Naive B cell (primary cell): Measurements from ENCODE around the gene ECHS1. TPM values are rescaled to one million over a fixed set of nuclear protein-coding genes. Genes with fewer than 3 reads are reported as not detected.
"Not testable (repeated sequence)": the region's sequence is repeated elsewhere in the genome, so short reads cannot be mapped to it uniquely, and the experiment has no call there.

ENCODE experiments used
- ATAC-seq, 2 donors: fragments of 150-1000 bp; cut with Tn5 transposase; 2 replicates each; pipeline ENCODE4 v1.10.0; 2021; ENCODE audit warnings: low read depth in 2 of 2, mild to moderate bottlenecking in 2 of 2, moderate library complexity in 2 of 2
- DNase-seq: peaks from one replicate; pipeline ENCODE4 v3.0.0; 2022
- H3K27ac Mint-ChIP-seq, 6 donors: one replicate each; pipeline ENCODE4 v1.8.0; 2020 to 2022; ENCODE audit warnings: mild to moderate bottlenecking in 6 of 6, mixed read lengths in 6 of 6, moderate library complexity in 5 of 6, inconsistent platforms in 2 of 6
- H3K27me3 Mint-ChIP-seq, 3 donors: one replicate each; pipeline ENCODE4 v1.8.0; 2021 to 2022; ENCODE audit warnings: mixed read lengths in 3 of 3, mild to moderate bottlenecking in 1 of 3
- H3K36me3 Mint-ChIP-seq, 2 donors: one replicate each; pipeline ENCODE4 v1.8.0; 2020 to 2022; ENCODE audit warnings: mixed read lengths in 2 of 2, inconsistent platforms in 1 of 2, mild to moderate bottlenecking in 1 of 2
- H3K4me1 Mint-ChIP-seq, 3 donors: one replicate each; pipeline ENCODE4 v1.8.0; 2020 to 2022; ENCODE audit warnings: mixed read lengths in 3 of 3, inconsistent platforms in 1 of 3, mild to moderate bottlenecking in 1 of 3, moderate library complexity in 1 of 3
- H3K4me3 Mint-ChIP-seq, 8 donors: one replicate each; pipeline ENCODE4 v1.8.0; 2020 to 2022; ENCODE audit warnings: mild to moderate bottlenecking in 8 of 8, mixed read lengths in 8 of 8, moderate library complexity in 8 of 8, inconsistent platforms in 2 of 8
- H3K9me3 Mint-ChIP-seq, 7 donors: one replicate each; pipeline ENCODE4 v1.8.0; 2020 to 2022; ENCODE audit warnings: mixed read lengths in 7 of 7, mild to moderate bottlenecking in 5 of 7, inconsistent platforms in 2 of 7, moderate library complexity in 1 of 7
- polyA plus RNA-seq, 6 donors: library from polyadenylated mRNA; unstranded; fragments of 300-500 nt; fragmentation: Illumina TruSeq; gene quantifications; one replicate each; pipeline ENCODE4 v1.2.3, GENCODE V29; 2021; ENCODE audit warnings: low read depth in 6 of 6

ECHS1 gene
- polyA plus RNA-seq, 6 donors from 2014 or later: 89.3 to 121 (median 110) TPM

- Mint-ChIP-seq H3K36me3 (no peaks in the 10 kb centered on the region), H3K9me3 (no peaks in the 10 kb centered on the region), H3K4me1 (peaks cover 41 to 69% (median 64%) of the 10 kb centered on the region in 3 donors), H3K27me3 (no peaks in the 10 kb centered on the region), H3K27ac (peak overlapping the region; percentile 18 to 95 (median 83)), H3K4me3 (peak overlapping the region; percentile 82 to 95 (median 90))
- no peak for ATAC-seq
- DNase-seq: no peak
Measured at GRCh38 chr10:133393401-133394063, 20.4 kb upstream of the ECHS1 start.

- peak overlapping the region; percentile 82 to 95 (median 90) for H3K4me3 Mint-ChIP-seq
Measured at GRCh38 chr10:133391761-133392518, 18.8 kb upstream of the ECHS1 start.

GRCh38 chr10:133391249-133391635, 18.1 kb upstream of the ECHS1 start:
- Mint-ChIP-seq H3K36me3 (no peaks in the 10 kb centered on the region), H3K9me3 (no peaks in the 10 kb centered on the region), H3K27me3 (no peaks in the 10 kb centered on the region), H3K4me1 (peaks cover 37 to 79% (median 65%) of the 10 kb centered on the region in 3 donors), H3K27ac (peak overlapping the region; percentile 38 to 97 (median 90)), H3K4me3 (peak overlapping the region; percentile 80 to 95 (median 88))
- no peak for ATAC-seq
- DNase-seq: no peak

More at GRCh38 chr10:133391761-133392518, 18.8 kb upstream of the ECHS1 start:
- DNase-seq (peak; percentile 51), ATAC-seq (peak; percentile 9 to 11)
- Mint-ChIP-seq H3K36me3 (no peaks in the 10 kb centered on the region), H3K9me3 (no peaks in the 10 kb centered on the region), H3K27me3 (no peaks in the 10 kb centered on the region), H3K27ac (peak overlapping the region; percentile 78 to 97 (median 90)), H3K4me1 (peaks cover 37 to 74% (median 63%) of the 10 kb centered on the region in 3 donors)

- Mint-ChIP-seq H3K4me3 (peak overlapping the region; percentile 80 to 95 (median 88)), H3K36me3 (no peaks in the 10 kb centered on the region), H3K4me1 (peaks cover 37 to 79% (median 67%) of the 10 kb centered on the region in 3 donors), H3K9me3 (no peaks in the 10 kb centered on the region), H3K27ac (peak overlapping the region; percentile 39 to 97 (median 82)), H3K27me3 (no peaks in the 10 kb centered on the region)
- ATAC-seq (no peak), DNase-seq (no peak)
Measured at GRCh38 chr10:133390597-133391248, 17.6 kb upstream of the ECHS1 start.

- H3K36me3 Mint-ChIP-seq: no peaks in the 10 kb centered on the region
- no peaks in the 10 kb centered on the region for H3K27me3 Mint-ChIP-seq
- peak overlapping the region; percentile 86 to 97 (median 94) for H3K27ac Mint-ChIP-seq
- H3K4me3 Mint-ChIP-seq: peak overlapping the region; percentile 82 to 98 (median 92)
- ATAC-seq: peak; percentile 90 to 92
- H3K9me3 Mint-ChIP-seq: no peaks in the 10 kb centered on the region
- peak; percentile 90 for DNase-seq
- H3K4me1 Mint-ChIP-seq: peaks cover 28 to 73% (median 53%) of the 10 kb centered on the region in 3 donors
Measured at GRCh38 chr10:133388973-133389818, 16.0 kb upstream of the ECHS1 start.

- Mint-ChIP-seq H3K27ac (peak overlapping the region; percentile 86 to 97 (median 94)), H3K27me3 (no peaks in the 10 kb centered on the region), H3K9me3 (no peaks in the 10 kb centered on the region), H3K4me1 (peaks cover 28 to 75% (median 53%) of the 10 kb centered on the region in 3 donors), H3K4me3 (peak overlapping the region; percentile 82 to 98 (median 92)), H3K36me3 (no peaks in the 10 kb centered on the region)
- DNase-seq (no peak), ATAC-seq (no peak)
Measured at GRCh38 chr10:133388236-133388972, 15.2 kb upstream of the ECHS1 start.

- H3K27ac Mint-ChIP-seq, H3K36me3 Mint-ChIP-seq: not testable (repeated sequence)
Measured at GRCh38 chr10:133386951-133387350, 13.8 kb upstream of the ECHS1 start.

GRCh38 chr10:133385214-133385613, 12.1 kb upstream of the ECHS1 start:
- Mint-ChIP-seq H3K27me3 (no peaks in the 10 kb centered on the region), H3K4me3 (no peak overlapping the region), H3K27ac (no peak overlapping the region), H3K4me1 (peaks cover 27 to 64% (median 48%) of the 10 kb centered on the region in 3 donors), H3K9me3 (no peaks in the 10 kb centered on the region), H3K36me3 (peaks cover 0 to 4% of the 10 kb centered on the region in 2 donors)
- DNase-seq: no peak
- no peak for ATAC-seq

More at GRCh38 chr10:133386951-133387350, 13.8 kb upstream of the ECHS1 start:
- DNase-seq, H3K9me3 Mint-ChIP-seq, H3K27me3 Mint-ChIP-seq, ATAC-seq: not testable (repeated sequence)
- peaks cover 28 to 64% (median 48%) of the 10 kb centered on the region in 3 donors for H3K4me1 Mint-ChIP-seq
- peak overlapping the region in 1 of 8 donors; percentile 56 for H3K4me3 Mint-ChIP-seq

GRCh38 chr10:133384071-133384470, 10.9 kb upstream of the ECHS1 start:
- peaks cover 31 to 61% (median 51%) of the 10 kb centered on the region in 3 donors for H3K4me1 Mint-ChIP-seq
- H3K27ac Mint-ChIP-seq: no peak overlapping the region
- no peaks in the 10 kb centered on the region for H3K9me3 Mint-ChIP-seq

GRCh38 chr10:133383551-133383950, 10.4 kb upstream of the ECHS1 start:
- peaks cover 0 to 4% of the 10 kb centered on the region in 2 donors for H3K36me3 Mint-ChIP-seq
- peak overlapping the region in 1 of 6 donors; percentile 29 for H3K27ac Mint-ChIP-seq

More at GRCh38 chr10:133384071-133384470, 10.9 kb upstream of the ECHS1 start:
- DNase-seq: no peak
- Mint-ChIP-seq H3K36me3 (peaks cover 0 to 4% of the 10 kb centered on the region in 2 donors), H3K27me3 (no peaks in the 10 kb centered on the region), H3K4me3 (no peak overlapping the region)
- ATAC-seq: no peak

GRCh38 chr10:133381036-133381435, 7.9 kb upstream of the ECHS1 start:
- Mint-ChIP-seq H3K27me3 (no peaks in the 10 kb centered on the region), H3K4me3 (peak overlapping the region; percentile 81 to 91 (median 85)), H3K27ac (peak overlapping the region in 1 of 6 donors; percentile 38), H3K4me1 (peaks cover 21 to 40% (median 39%) of the 10 kb centered on the region in 3 donors), H3K9me3 (no peaks in the 10 kb centered on the region), H3K36me3 (peaks cover 0 to 4% of the 10 kb centered on the region in 2 donors)
- no peak for DNase-seq
- no peak for ATAC-seq

More at GRCh38 chr10:133383551-133383950, 10.4 kb upstream of the ECHS1 start:
- no peaks in the 10 kb centered on the region for H3K27me3 Mint-ChIP-seq
- no peak for DNase-seq
- H3K4me3 Mint-ChIP-seq: peak overlapping the region in 1 of 8 donors; percentile 15
- H3K4me1 Mint-ChIP-seq: peaks cover 26 to 56% (median 45%) of the 10 kb centered on the region in 3 donors
- H3K9me3 Mint-ChIP-seq: no peaks in the 10 kb centered on the region
- ATAC-seq: no peak
